NB4 (cell line): ENCODE results near the gene SEMA3G.

Source experiments
- POLR2A ChIP-seq: IDR thresholded peaks from 2 replicates; pipeline ENCODE4 v1.6.1; 2011; ENCODE audit warnings: mild to moderate bottlenecking; ENCODE audit not compliant: insufficient read length; ENCODE audit errors: extremely low read depth
- TF ChIP-seq, protein P1 (sequence below): IDR thresholded peaks from one replicate; pipeline ENCODE4 v1.5.1; 2012; ENCODE audit warnings: low read depth, low read length
- TF ChIP-seq, protein P2 (sequence below): IDR thresholded peaks from 2 replicates; pipeline ENCODE4 v1.6.1; 2011; ENCODE audit warnings: low read depth, low read length

DNA sequence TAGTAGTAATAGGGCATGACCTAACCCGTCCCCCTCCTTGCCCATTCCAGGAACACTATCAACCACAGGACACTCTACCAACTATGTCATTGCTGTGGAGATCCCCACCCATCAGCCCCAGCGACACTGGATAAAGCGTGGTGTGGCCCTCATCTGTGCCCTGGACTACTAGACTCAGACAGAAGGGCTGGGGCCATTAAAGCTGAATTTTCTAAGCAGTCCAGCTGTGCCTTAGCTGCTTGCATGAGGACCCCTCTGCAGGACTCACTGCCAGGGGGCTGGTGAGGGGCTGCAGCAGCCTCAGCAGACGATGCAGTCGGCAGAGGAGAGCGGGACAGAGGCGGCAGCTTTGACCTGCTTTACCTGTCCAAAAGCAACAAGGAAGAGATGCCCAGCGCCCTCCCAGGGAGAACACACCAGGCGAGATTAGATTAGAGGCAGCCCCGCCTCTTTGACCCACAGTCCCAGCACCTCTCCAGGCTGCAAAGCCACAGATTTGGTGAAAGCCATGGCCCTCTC is 44.6 kb downstream of the SEMA3G start:
- no peak for TF ChIP-seq POLR2A
- TF ChIP-seq, protein P1, sequence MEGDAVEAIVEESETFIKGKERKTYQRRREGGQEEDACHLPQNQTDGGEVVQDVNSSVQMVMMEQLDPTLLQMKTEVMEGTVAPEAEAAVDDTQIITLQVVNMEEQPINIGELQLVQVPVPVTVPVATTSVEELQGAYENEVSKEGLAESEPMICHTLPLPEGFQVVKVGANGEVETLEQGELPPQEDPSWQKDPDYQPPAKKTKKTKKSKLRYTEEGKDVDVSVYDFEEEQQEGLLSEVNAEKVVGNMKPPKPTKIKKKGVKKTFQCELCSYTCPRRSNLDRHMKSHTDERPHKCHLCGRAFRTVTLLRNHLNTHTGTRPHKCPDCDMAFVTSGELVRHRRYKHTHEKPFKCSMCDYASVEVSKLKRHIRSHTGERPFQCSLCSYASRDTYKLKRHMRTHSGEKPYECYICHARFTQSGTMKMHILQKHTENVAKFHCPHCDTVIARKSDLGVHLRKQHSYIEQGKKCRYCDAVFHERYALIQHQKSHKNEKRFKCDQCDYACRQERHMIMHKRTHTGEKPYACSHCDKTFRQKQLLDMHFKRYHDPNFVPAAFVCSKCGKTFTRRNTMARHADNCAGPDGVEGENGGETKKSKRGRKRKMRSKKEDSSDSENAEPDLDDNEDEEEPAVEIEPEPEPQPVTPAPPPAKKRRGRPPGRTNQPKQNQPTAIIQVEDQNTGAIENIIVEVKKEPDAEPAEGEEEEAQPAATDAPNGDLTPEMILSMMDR, result no peak
- TF ChIP-seq, protein P2, sequence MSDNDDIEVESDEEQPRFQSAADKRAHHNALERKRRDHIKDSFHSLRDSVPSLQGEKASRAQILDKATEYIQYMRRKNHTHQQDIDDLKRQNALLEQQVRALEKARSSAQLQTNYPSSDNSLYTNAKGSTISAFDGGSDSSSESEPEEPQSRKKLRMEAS, result no peak
